ENCODE results near the gene S100G.
"Not testable (repeated sequence)": the region's sequence is repeated elsewhere in the genome, so short reads cannot be mapped to it uniquely, and the experiment has no call there.

Gene S100G

GRCh38 chrX:16649858-16650257, at the start of gene S100G:
S100G (plus strand) TSS chrX:16650158; CDS start chrX:16651007, 849 bp downstream.
- no peak for DNase-seq (ENCODE audit: low read depth in 2 of 2, low spot score in 1 of 2)

- DNase-seq (ENCODE audit: low read depth in 2 of 2, low spot score in 1 of 2), result no peak
These were observed 48.1 kb upstream of the S100G start for GRCh38 chrX:16601885-16602284.

- not testable (repeated sequence) for DNase-seq (ENCODE audit: low read depth in 2 of 2, low spot score in 1 of 2)
These were observed 46.7 kb upstream of the S100G start for GRCh38 chrX:16603235-16603634.

GRCh38 chrX:16603822-16604221, 46.1 kb upstream of the S100G start:
- DNase-seq (ENCODE audit: low read depth in 2 of 2, low spot score in 1 of 2), result no peak

DNA sequence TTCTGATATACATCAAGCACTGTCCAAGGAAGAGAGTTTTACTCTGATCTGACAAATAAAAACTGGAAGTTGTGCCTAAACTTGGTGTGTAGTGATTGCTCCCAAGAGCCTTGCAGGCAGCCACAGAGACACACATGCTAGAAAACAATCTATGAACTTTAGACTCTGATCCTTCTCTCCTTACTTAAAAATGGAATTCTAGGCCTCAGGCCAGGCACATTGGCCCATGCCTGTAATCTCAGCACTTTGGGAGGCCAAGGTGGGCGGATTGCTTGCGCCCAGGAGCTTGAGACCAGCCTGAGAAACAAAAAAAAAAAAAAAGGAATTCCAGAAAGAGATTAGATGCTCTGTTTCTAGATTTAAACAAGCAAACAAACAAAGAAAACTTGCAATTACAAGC, 45.6 kb upstream of the S100G start:
- DNase-seq (ENCODE audit: low read depth in 2 of 2, low spot score in 1 of 2), result no peak

DNA sequence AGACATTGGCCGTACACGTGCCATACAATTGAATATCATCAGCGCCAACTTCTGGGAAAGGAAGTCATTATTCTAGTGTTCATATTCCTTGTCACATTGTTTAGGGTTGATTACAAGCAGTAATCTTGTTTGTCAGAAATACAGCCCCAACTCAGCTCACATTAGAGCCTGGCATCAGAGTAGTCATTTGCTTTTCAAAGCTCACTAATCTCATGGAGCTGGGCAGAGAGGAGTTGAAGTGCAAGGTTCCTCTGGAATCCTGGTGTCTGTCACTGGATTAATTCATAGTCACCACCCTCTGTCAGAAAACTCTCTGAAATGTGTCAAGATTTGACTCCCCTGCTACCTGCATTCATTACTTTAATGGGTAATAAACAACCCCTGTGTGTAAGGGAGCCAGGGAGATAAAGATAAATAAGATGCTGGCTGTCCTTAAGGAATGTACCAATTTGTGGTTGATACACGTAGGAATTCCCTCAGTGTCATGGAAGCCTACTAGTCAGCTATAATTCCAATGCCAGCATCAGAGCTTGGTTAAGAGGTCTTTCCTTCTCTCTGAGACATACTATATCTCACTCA, 43.7 kb upstream of the S100G start:
- DNase-seq (ENCODE audit: low read depth in 2 of 2, low spot score in 1 of 2), result no peak

- no peak for DNase-seq (ENCODE audit: low read depth in 2 of 2, low spot score in 1 of 2)
These were observed 39.8 kb upstream of the S100G start for GRCh38 chrX:16610121-16610621.

GRCh38 chrX:16610654-16611053, 39.3 kb upstream of the S100G start:
- not testable (repeated sequence) for DNase-seq (ENCODE audit: low read depth in 2 of 2, low spot score in 1 of 2)

DNA sequence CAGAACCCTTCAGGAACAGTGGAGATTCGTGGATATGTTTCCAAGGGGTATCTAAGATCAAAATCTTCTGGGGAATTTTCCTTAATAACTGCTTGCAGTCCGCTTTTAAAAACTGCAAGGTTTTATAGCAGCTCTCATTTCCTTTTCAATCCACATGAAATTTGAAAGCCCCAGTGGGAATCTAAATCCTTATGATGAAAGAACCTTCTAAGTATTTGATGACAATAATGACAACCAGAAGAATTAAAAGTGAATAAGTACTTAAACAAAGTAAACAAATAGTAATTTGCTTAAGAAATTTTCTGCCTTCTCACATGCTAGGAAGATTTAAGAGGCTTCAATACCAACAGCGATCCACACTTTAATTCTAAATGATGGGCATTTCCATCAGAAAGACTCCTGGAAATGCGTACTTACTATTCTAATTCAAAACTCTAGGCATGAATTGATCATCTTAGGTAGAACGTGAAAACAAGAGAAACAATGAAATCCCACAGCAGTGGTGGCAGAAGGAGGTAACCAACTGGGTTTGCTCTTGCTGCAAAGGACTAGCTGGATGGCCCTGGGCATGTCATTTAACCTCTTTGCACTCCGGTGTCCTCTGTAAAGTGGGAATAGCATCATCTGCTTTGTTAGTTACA, 37.6 kb upstream of the S100G start:
- DNase-seq (ENCODE audit: low read depth in 2 of 2, low spot score in 1 of 2), result no peak

- no peak for DNase-seq (ENCODE audit: low read depth in 2 of 2, low spot score in 1 of 2)
These were observed 32.6 kb upstream of the S100G start for GRCh38 chrX:16617382-16617781.

DNA sequence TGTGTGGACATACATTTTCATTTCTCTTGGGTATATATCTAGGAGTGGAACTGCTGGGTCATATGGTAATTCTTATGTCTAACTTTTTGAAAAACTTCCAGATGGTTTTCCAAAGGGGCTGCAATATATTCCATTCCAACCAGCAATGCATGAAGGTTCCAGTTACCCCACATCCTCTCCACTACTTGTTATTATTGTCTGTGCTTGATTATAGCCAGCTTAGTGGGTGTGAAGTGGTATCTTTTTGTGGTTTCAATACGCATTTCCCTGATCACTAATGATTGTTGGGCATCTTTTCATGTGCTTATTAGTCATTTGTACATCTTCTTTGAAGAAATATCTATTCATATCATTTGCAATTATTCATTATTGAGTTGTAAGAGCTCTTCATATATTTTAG, 31.5 kb upstream of the S100G start:
- no peak for DNase-seq (ENCODE audit: low read depth in 2 of 2, low spot score in 1 of 2)

DNA sequence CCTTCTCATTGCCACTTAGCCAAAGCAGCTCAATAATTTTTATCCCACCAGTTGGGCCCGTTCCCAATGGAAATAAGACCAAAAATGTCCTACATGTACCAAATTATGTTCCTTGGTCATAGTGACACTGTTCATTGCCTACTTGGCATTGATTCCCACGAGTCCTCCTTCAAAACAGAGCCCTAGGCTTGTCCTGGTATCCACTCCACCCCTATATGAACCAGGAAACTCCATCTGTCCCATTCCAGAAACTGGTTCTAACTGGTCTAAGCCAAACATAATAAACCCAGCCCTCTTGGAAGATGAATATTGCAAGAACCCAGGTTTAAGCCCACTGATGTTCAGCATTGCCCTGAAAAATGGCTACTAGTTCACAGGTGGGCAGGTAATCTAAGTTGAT, 30.9 kb upstream of the S100G start:
- no peak for DNase-seq (ENCODE audit: low read depth in 2 of 2, low spot score in 1 of 2)

- DNase-seq (ENCODE audit: low read depth in 2 of 2, low spot score in 1 of 2), result not testable (repeated sequence)
These were observed 21.4 kb upstream of the S100G start for GRCh38 chrX:16628511-16628910.

- DNase-seq (ENCODE audit: low read depth in 2 of 2, low spot score in 1 of 2), result no peak
These were observed 20.9 kb upstream of the S100G start for GRCh38 chrX:16628946-16629595.

GRCh38 chrX:16629909-16630308, 20.0 kb upstream of the S100G start:
- DNase-seq (ENCODE audit: low read depth in 2 of 2, low spot score in 1 of 2), result no peak

DNA sequence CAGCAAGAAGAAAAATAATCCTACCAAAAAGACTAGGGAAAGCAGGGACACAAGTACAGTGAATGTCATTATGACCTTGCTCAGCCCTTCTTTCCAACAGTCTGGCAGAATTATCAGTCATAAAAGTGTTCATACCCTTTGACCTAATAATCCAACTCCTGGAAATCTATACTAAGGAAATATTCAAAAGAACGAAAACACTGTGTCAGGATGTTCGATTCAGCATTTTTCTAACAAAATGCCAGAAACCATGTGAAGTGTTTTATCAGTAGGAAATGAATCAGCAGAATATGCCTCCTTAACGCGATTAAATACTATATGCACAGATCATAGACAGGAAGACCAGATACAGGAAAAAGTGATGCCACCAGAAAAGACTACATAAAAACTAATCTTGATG, 16.2 kb upstream of the S100G start:
- no peak for DNase-seq (ENCODE audit: low read depth in 2 of 2, low spot score in 1 of 2)

DNA sequence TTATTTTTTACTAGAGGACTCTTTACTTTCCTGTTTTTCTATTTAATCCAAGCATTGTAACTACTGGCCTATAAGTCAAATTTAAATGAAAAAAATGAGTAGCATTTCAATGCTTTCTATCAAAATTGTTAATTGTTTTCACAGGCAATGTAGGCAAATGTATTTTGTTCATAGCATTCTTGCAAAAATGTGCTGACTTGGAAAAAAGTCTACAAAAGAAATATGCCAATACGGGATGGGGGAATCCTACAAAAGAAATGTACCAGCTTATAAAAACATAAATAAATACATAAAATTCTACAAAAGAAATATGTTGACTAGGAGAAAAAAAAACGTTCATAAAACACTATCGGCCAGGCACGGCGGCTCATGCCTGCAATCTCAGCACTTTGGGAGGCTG, 14.9 kb upstream of the S100G start:
- no peak for DNase-seq (ENCODE audit: low read depth in 2 of 2, low spot score in 1 of 2)

- no peak for DNase-seq (ENCODE audit: low read depth in 2 of 2, low spot score in 1 of 2)
These were observed 14.4 kb upstream of the S100G start for GRCh38 chrX:16635596-16635995.

GRCh38 chrX:16638533-16638932, 11.4 kb upstream of the S100G start:
- DNase-seq (ENCODE audit: low read depth in 2 of 2, low spot score in 1 of 2), result no peak

DNA sequence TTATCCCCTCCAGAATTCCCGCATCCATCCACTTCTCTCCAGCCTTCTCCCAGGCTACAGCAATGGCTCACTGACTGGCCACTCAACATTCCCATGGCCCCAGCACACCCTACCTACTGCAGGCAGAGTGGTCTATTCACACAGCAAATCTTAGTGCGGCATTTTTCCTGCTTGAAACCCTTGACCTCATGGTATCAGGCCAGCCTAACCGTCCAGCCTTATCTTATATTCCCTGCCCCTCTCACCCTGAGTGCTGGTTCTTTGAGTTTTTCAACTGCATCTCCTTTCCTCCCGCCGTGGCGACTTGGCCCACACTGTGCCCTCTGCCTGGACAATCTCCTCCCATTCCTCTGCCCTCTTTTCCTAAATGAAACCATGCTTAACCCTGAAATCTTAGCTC, 10.0 kb upstream of the S100G start:
- no peak for DNase-seq (ENCODE audit: low read depth in 2 of 2, low spot score in 1 of 2)

- no peak for DNase-seq (ENCODE audit: low read depth in 2 of 2, low spot score in 1 of 2)
These were observed 9.1 kb upstream of the S100G start for GRCh38 chrX:16640823-16641222.

DNA sequence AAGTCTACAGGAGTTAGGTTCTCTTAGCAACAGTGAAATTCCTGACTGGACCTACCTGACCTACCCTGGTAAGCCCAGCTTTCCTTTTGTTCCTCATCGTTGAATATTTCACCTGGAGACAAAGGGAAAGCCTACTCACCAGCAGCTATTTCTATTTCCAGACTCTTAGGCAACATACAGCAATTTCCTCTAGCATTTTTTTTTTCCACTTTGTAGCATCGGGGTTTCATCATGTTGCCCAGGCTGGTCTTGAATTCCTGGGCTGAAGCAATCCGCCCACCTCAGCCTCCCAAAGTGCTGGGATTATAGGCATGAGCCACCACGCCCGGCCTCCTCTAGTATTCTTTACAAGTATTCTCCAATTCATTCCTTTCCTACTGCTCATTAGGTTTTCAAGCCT, 6.8 kb upstream of the S100G start:
- no peak for DNase-seq (ENCODE audit: low read depth in 2 of 2, low spot score in 1 of 2)
